ENCODE results near the gene METTL2A. TPM values are rescaled to one million over a fixed set of nuclear protein-coding genes. Genes with fewer than 3 reads are reported as not detected.
"Not testable (repeated sequence)": the region's sequence is repeated elsewhere in the genome, so short reads cannot be mapped to it uniquely, and the experiment has no call there.

Gene METTL2A, protein sequence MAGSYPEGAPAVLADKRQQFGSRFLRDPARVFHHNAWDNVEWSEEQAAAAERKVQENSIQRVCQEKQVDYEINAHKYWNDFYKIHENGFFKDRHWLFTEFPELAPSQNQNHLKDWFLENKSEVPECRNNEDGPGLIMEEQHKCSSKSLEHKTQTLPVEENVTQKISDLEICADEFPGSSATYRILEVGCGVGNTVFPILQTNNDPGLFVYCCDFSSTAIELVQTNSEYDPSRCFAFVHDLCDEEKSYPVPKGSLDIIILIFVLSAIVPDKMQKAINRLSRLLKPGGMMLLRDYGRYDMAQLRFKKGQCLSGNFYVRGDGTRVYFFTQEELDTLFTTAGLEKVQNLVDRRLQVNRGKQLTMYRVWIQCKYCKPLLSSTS
- 17.9 to 21.4 TPM (median 19.1 TPM) in 3 replicates for total RNA-seq
- long read RNA-seq, transcript METTL2A-202 (8 exons, 1,556 nt) = minor isoform, 9 of 24 reads
- long read RNA-seq, transcript METTL2A-201 (9 exons, 2,537 nt) = major isoform, 10 of 24 reads
- long read RNA-seq, partial matches to known transcripts = 1 of 24 reads
- long read RNA-seq, other reads (novel, unspliced or antisense) = 4 of 24 reads

DNA sequence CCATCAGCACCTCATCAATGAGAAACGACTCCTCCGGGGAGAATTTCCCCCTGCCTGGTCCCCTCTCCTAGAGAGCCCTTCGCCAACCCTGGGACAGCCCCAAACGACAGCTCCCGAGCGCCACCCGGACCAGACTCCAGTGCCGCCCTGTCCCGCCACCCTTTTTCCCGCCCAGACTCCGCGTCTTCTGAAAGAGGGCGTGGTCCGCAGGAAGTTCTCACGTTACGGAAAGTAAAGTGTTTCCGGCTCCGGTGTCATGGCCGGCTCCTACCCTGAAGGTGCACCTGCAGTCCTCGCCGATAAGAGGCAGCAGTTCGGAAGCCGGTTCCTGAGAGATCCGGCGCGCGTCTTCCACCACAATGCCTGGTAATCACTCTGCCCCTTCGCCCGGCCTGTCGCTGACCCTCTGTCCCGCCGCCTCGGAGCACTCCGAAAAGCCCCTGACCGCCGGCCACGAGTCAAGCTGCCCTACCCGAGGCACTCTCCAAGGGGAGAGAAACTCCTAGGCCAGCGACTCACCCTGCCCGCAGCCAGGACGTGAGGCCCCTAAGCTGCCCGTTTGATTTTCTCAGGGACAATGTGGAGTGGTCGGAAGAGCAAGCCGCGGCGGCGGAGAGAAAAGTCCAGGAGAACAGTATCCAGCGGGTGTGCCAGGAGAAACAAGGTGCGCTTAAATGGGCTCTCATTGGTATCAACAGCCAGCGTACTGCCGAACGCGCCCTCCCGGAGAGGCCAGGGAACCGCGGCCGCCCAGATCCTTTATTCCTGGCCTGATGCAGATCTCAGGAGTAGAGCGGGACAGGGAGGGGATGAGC, at the start of gene METTL2A:
TSS of gene METTL2A (plus strand) at position 251 of the 815 bp plus-strand sequence. CDS start at position 257, 6 bp downstream.
- DNase-seq (ENCODE audit: low spot score) = peak; percentile 93
- H3K36me3 Mint-ChIP-seq (ENCODE audit: low read depth); H3K27me3 Mint-ChIP-seq (ENCODE audit: low read depth); H3K9me3 Mint-ChIP-seq (ENCODE audit: low read depth): not testable (repeated sequence)
- Mint-ChIP-seq H3K4me1 (ENCODE audit: low read depth) (peaks cover 21% of the 10 kb centered on the region), H3K4me3 (ENCODE audit: unreplicated experiment) (peak within 1 kb of the TSS; percentile 99), H3K27ac (ENCODE audit: unreplicated experiment) (peak within 1 kb of the TSS; percentile 91)
- TF ChIP-seq, protein P1, sequence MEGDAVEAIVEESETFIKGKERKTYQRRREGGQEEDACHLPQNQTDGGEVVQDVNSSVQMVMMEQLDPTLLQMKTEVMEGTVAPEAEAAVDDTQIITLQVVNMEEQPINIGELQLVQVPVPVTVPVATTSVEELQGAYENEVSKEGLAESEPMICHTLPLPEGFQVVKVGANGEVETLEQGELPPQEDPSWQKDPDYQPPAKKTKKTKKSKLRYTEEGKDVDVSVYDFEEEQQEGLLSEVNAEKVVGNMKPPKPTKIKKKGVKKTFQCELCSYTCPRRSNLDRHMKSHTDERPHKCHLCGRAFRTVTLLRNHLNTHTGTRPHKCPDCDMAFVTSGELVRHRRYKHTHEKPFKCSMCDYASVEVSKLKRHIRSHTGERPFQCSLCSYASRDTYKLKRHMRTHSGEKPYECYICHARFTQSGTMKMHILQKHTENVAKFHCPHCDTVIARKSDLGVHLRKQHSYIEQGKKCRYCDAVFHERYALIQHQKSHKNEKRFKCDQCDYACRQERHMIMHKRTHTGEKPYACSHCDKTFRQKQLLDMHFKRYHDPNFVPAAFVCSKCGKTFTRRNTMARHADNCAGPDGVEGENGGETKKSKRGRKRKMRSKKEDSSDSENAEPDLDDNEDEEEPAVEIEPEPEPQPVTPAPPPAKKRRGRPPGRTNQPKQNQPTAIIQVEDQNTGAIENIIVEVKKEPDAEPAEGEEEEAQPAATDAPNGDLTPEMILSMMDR (IDR thresholded peaks at IDR 0.05) = peak; percentile 68

DNA sequence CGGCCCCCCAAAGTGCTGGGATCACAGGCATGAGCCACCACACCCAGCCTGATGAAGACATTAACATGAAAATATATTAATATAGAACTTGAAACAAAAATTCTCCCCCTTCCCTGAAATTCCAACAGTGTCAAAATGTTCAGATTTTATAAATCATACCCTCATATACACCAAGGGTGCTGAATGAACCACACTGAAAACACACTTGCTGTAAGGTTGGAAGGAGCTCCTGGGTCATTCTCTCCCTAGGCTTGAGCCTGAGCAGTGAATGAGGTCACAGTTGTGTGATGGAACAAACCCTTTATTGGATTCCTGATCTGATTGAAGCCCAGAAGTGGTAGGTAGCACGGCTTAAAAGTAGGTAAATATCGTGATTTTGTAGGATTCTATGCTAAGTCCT, 43.4 kb upstream of the METTL2A start, which contains the start of gene EFCAB3:
TSS of gene EFCAB3 (plus strand) at position 301 of the 400 bp plus-strand sequence. CDS start 2,427 bp downstream, outside the sequence.
- H3K36me3 Mint-ChIP-seq (ENCODE audit: low read depth) = no peaks in the 10 kb centered on the region
- TF ChIP-seq, protein P1 (IDR thresholded peaks at IDR 0.05) = no peak
- no peak within 1 kb of the TSS for H3K27ac Mint-ChIP-seq (ENCODE audit: unreplicated experiment)
- no peak for DNase-seq (ENCODE audit: low spot score)
- H3K9me3 Mint-ChIP-seq (ENCODE audit: low read depth) = no peaks in the 10 kb centered on the region
- peaks cover 52% of the 10 kb centered on the region for H3K27me3 Mint-ChIP-seq (ENCODE audit: low read depth)
- no peaks in the 10 kb centered on the region for H3K4me1 Mint-ChIP-seq (ENCODE audit: low read depth)
- no peak within 1 kb of the TSS for H3K4me3 Mint-ChIP-seq (ENCODE audit: unreplicated experiment)

DNA sequence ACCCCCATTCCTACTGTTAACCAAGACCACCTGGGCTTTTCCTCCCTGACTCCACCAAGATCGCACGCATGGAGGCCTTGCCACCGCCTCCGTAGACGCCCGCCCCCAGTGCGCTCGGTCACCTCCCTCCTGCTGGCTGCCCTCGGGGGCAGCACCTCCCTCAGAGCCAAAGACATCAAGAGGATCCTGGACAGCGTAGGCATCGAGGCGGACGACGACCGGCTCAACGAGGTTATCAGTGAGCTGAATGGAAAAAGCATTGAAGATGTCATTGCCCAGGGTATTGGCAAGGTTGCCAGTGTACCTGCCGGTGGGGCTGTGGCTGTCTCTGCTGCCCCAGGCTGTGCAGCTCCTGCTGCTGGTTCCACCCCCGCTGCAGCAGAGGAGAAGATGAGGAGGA, 42.1 kb upstream of the METTL2A start:
- Mint-ChIP-seq H3K27ac (ENCODE audit: unreplicated experiment) (no peak overlapping the region), H3K27me3 (ENCODE audit: low read depth) (peaks cover 48% of the 10 kb centered on the region), H3K4me1 (ENCODE audit: low read depth) (no peaks in the 10 kb centered on the region), H3K36me3 (ENCODE audit: low read depth) (no peaks in the 10 kb centered on the region), H3K4me3 (ENCODE audit: unreplicated experiment) (no peak overlapping the region), H3K9me3 (ENCODE audit: low read depth) (no peaks in the 10 kb centered on the region)
- DNase-seq (ENCODE audit: low spot score) = no peak
- TF ChIP-seq, protein P1 (IDR thresholded peaks at IDR 0.05) = no peak

DNA sequence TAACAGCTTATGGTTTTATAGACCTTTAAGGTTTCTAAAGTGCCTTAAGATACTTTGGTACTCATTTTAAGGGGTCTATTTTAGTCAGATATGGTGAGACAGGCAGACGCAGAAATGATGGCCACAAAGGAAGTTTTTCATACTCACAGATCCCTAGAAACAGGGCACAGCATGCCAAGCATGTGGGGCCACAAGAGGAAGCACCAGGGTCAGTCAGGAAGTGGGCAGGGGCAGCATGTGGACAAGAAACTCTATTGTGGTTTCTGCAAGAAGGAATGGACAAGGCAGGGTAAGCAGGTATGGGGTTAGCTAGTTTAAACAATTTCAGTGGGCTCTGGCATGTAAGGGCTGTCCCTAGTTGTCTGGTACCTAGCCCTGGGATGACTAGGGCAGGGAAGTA, 34.8 kb upstream of the METTL2A start:
- TF ChIP-seq, protein P1 (IDR thresholded peaks at IDR 0.05) = no peak
- peaks cover 44% of the 10 kb centered on the region for H3K27me3 Mint-ChIP-seq (ENCODE audit: low read depth)
- H3K4me3 Mint-ChIP-seq (ENCODE audit: unreplicated experiment) = no peak overlapping the region
- no peaks in the 10 kb centered on the region for H3K4me1 Mint-ChIP-seq (ENCODE audit: low read depth)
- H3K27ac Mint-ChIP-seq (ENCODE audit: unreplicated experiment) = no peak overlapping the region
- DNase-seq (ENCODE audit: low spot score) = no peak
- H3K9me3 Mint-ChIP-seq (ENCODE audit: low read depth) = no peaks in the 10 kb centered on the region
- H3K36me3 Mint-ChIP-seq (ENCODE audit: low read depth) = no peaks in the 10 kb centered on the region

DNA sequence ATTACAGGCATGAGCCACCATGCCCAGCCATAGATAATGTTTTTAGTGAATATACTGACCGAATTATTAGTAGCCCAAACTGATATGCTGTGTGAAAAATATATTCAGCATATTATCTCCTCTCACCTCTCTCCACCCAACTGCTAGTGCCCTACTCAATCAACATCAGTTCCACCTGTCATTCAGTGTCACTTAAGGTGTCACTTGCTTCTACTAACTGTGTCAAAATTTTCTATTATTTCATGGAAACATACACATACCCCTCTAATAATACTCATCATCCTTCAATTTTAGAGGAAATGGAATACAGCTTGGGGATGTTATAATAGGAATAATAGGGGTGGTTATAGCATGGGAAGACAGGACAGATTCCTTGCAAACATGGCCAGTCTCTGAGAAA, 30.8 kb upstream of the METTL2A start:
- H3K27me3 Mint-ChIP-seq (ENCODE audit: low read depth) = peaks cover 45% of the 10 kb centered on the region
- H3K36me3 Mint-ChIP-seq (ENCODE audit: low read depth) = no peaks in the 10 kb centered on the region
- H3K4me1 Mint-ChIP-seq (ENCODE audit: low read depth) = no peaks in the 10 kb centered on the region
- no peak overlapping the region for H3K4me3 Mint-ChIP-seq (ENCODE audit: unreplicated experiment)
- no peaks in the 10 kb centered on the region for H3K9me3 Mint-ChIP-seq (ENCODE audit: low read depth)
- no peak overlapping the region for H3K27ac Mint-ChIP-seq (ENCODE audit: unreplicated experiment)
- TF ChIP-seq, protein P1 (IDR thresholded peaks at IDR 0.05) = no peak
- no peak for DNase-seq (ENCODE audit: low spot score)
